Stimulated activated CD8-positive, alpha-beta memory T cell treated with anti-CD3 and anti-CD28 coated beads, Interleukin-4, amount 100 ng/mL, for 1 hour (primary cell): ENCODE data around the gene IGSF23.
"Not testable (repeated sequence)": the region's sequence is repeated elsewhere in the genome, so short reads cannot be mapped to it uniquely, and the experiment has no call there.

Experiments used
- DNase-seq, 2 donors: peaks; one replicate each; pipeline ENCODE4 v3.0.0-alpha.2; 2020; ENCODE audit warnings: low read depth in 2 of 2, low spot score in 1 of 2

Gene IGSF23

GRCh38 chr19:44587963-44588770 lies 25.2 kb upstream of the IGSF23 start:
- DNase-seq: no peak

- no peak for DNase-seq
These were observed 24.6 kb upstream of the IGSF23 start for GRCh38 chr19:44588771-44589112.

GRCh38 chr19:44590245-44591059 lies 22.9 kb upstream of the IGSF23 start:
- DNase-seq: no peak

- not testable (repeated sequence) for DNase-seq
These were observed 21.9 kb upstream of the IGSF23 start for GRCh38 chr19:44591340-44591993.

DNA sequence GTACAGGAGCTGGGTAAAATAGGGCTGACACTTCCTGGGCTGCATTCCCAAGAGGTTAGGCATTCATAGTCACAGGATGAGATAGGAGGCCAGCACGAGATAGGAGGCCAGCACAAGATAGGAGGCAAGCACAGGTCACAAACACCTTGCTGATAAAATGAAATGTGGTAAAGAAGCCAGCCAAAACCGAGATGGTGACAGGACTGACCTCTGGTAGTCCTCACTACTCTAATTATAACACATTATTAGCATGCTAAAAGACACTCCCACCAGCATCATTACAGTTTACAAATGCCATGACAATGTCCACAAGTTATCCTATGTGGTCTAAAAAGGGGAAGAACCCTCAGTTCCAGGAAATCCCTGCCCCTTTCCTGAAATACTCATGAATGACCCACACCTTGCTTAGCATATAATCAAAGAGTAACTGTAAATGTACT lies 20.9 kb upstream of the IGSF23 start:
- DNase-seq: no peak

DNA sequence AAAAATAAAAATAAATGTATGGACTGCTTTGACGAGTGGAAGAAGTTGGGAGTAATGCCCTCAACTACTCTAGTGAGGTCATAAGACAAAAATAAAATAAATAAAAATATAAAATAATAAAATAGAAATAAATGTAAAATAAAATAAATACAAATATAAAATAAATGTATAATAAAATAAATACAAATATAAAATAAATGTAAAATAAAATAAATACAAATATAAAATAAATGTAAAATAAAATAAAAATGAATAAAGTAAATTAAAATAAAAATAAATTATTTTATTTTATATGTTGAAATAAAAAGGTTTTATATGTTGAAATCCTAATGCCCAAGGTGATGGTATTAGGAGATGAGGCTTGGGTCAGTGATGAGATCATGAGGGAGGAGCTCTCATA lies 20.1 kb upstream of the IGSF23 start:
- no peak for DNase-seq

- DNase-seq: not testable (repeated sequence)
These were observed 19.5 kb upstream of the IGSF23 start for GRCh38 chr19:44593866-44594266.

DNA sequence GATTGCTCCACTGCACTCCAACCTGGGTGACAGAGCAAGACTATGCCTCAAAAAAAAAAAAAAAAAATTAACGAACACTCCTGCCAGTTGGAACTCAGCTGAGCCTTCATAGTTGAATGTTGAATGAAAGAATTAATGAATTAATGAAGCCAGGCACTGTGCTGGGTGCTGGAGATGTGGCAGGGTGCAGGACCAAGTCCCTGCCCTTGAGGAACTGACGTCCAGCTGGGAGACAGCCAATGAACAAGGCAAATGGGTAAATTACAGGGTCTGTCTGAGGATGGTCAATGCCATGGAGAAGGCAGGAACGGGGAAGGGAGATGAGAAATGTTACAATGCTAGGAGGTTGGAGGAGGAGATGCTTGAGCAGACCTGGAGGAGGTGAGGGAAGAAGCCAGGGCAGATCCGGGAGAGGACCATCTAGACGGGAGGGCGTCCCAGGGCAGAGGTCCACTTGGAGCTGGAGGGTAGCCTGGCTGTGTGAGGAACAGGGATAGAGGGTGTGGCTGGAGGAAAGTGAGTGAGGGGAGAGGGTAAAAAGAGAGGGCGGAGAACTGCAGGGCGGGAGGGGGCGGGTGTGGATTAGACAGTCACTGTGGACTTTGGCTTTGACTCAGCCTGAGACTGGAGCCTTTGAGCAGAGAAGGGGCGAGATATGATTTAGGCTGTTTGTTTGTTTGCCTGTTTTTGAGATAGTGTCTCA lies 16.8 kb upstream of the IGSF23 start:
- no peak for DNase-seq

- DNase-seq: no peak
These were observed 16.3 kb upstream of the IGSF23 start for GRCh38 chr19:44597131-44597491.

GRCh38 chr19:44598355-44598754 lies 15.0 kb upstream of the IGSF23 start:
- DNase-seq: no peak

DNA sequence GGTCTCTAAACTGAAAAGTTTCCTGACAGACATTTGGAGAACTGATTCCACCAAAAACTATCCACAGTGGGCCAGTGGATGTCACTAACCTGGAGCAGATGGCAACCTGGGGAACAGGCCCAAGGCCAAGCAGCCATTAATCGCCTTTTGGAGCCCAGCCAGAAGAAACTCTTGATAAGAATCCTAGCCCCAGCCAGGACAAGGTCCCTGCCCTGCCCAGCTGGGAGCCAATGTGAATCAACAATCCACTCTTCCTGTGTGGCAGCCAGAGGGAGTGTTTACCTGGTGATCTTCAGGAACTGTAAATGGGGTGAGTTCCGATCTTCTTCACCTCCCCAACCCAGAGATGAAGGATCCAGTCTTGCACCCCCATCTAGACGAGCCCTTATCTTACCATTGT lies 14.5 kb upstream of the IGSF23 start:
- DNase-seq: no peak

- DNase-seq: no peak
These were observed 12.9 kb upstream of the IGSF23 start for GRCh38 chr19:44600466-44600865.

DNA sequence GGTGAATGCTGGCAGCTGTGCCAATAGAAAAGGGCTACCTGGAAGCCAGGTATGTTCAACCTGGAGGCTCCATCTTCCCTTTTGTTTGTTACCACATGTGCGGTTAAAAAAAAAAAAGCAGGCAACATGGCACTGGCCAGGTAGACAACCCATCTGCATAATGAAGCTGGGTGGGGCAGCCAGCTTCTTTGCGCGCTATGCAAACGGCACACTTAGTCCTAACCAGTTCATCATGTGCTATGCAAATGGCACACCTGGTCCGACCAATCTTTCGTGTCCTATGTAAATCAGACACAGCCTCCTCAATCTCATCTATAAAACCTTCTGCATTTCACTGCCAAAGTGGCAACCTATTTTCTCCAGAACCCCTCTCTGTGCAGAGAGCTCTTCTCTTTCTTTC lies 11.3 kb upstream of the IGSF23 start:
- DNase-seq: no peak

DNA sequence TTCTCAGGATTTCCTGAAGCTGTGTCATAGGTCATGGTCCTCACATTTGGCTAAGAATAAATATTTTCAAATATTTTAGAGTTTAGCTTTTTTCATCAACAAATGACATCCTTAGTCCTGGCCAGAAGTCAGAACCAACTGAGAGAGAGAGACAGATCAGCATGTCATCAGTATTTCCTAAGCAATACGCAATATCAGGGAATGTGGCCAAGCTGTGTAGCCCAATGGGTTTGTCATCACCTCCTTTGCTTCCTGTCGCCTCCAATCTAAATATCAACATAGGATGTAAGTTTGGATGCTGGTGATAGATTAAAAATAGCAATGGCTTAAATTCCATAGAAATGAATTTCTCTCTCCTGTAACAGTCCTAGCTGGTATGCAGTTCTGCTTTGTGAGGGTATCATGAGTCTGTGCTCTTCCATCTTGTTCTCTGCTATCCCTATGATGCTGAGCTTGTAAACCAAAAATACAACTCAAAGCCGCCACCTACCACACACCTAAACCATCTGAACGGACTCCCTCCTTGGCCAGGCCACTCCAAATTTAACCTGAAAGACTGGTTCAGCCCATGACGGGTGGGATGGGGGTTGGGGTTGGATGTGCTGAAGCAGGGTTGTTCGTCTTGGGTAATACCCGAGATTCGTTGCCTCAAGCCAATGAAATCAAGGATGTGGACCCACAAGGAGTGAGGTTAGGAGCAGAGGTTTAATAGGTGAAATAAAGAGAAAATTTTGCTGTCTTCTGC lies 10.0 kb upstream of the IGSF23 start:
- no peak for DNase-seq

GRCh38 chr19:44604241-44604640 lies 9.1 kb upstream of the IGSF23 start:
- DNase-seq: no peak

DNA sequence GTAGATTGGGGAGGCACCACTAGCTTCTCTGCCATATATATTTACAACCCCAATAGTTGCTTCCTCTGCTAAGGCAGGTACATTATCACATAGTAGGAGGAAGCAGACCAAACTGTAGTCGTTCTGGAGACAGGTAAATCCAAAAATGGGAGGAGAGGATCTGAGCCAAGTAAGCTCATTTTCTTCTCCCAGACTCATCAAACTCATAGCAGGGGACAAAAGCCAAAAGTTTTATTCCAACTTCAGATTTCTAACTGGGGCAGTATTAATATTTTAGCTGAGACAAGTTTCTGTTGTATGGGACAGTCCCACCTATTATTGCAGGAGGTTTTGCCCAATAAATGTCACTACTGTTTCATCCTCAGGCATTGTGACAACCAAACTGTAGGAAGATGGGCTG lies 7.8 kb upstream of the IGSF23 start:
- DNase-seq: no peak

DNA sequence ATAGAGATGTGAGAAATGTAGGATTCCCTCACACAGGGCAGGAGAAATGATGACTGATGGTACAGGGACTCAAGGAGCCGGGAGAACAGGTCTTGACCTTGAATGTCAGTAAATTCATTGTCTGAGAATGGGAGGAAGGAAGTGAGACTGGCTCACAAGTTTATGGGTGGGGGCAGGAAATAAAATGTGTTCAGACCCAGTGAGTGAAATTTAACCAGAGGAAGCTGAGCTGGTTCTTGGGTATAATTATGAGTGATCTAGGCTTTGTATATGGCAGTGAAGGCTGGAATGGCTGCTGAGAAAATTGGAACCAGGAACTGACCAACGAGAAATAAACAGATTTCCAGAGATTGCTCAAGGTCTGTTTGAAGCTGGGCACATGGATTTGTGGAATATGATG lies 6.3 kb upstream of the IGSF23 start:
- no peak for DNase-seq

DNA sequence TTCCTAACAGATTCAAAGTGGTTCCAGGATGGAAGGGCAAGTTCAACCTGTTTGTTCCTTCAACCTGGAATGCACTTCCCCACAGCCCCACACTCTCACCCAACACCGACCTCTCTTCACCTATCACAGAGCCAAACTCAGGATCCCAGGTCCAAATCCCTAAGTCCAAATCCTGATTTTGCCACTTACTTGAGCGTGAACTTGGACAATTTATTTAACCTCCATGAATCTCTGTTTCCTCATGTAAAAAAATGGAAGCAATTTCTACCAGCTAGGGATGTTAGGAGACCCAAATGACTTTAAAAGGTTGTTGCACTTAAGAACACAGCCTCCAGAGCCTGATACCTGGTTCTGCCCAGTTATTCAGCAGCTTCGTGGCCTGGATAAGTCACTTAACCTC lies 5.4 kb upstream of the IGSF23 start:
- no peak for DNase-seq

DNA sequence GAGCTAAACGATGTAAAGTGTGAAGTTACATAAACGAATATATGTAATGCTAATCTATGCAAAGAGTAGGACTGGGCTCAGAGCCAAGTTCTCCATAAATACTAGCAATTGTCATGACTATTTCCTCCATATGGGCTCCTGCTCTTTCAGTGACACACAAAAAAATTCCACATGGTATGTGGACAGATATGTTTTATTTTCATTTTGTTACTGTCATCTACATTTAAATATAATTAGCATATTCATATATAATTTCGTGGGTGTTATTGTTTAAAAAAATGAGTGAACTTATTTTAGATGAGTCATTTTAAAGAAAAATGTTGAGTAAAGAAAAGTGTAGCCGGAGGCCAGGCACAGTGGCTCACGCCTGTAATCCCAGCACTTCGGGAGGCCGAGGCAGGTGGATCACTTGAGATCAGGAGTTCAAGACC lies 5.0 kb upstream of the IGSF23 start:
- DNase-seq: no peak

- DNase-seq: no peak
These were observed 4.1 kb upstream of the IGSF23 start for GRCh38 chr19:44609219-44609618.

- not testable (repeated sequence) for DNase-seq
These were observed 2.9 kb upstream of the IGSF23 start for GRCh38 chr19:44610497-44610896.
